ENCODE results near the gene ATXN3L.

DNA sequence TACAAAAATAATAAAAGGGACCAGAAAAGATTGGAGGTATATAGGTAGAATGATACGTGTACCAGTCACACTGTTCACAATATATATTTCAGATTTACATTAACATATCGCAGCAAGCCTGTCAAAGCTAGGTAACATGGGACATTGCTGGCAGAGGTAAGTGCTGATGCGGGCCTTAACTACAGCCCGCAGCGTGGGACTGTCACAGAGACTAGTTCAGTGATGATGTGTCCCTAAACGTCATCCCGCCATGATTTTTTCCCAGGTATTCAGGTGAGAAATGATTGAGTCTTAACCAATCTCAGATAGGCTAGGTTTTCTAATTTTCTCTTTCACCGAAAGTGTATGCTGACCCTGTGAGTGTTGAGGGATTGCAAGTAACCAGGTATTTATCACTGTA lies 7.8 kb upstream of the ATXN3L start:
- TF ChIP-seq CTCF (IDR thresholded peaks at IDR 0.05) (no peak), POLR2A (IDR thresholded peaks at IDR 0.05) (no peak)

All from testis (tissue), 2 donors.